Measurements from ENCODE around the gene AADACL4. TPM values are rescaled to one million over a fixed set of nuclear protein-coding genes. Genes with fewer than 3 reads are reported as not detected.

The AADACL4 gene
- total RNA-seq, 4 donors from 2014 or later: 0.59 TPM; not detected in 3

GRCh38 chr1:12617901-12618660 lies 25.8 kb upstream of the AADACL4 start, which contains the start of gene DHRS3:
DHRS3 (minus strand) TSS chr1:12618210; CDS start chr1:12617348, 862 bp downstream.
- peak within 1 kb of the TSS; percentile 71 for H3K4me3 ChIP-seq (ENCODE audit: low read depth, poor library complexity, severe bottlenecking)
- DNase-seq (ENCODE audit: low spot score in 2 of 2): peak; percentile 81 to 96
- TF ChIP-seq CTCF (IDR thresholded peaks at IDR 0.05) (no peak), POLR2A (IDR thresholded peaks at IDR 0.05) (no peak)
- WGBS, 2 donors: 0 to 1% methylated on average over 54 of the region's 69 CpGs
- intact Hi-C loops (cut with DNase I; ENCODE audit: low total_unique reads): no loop called here

GRCh38 chr1:12618661-12618964 lies 25.3 kb upstream of the AADACL4 start:
- TF ChIP-seq CTCF (IDR thresholded peaks at IDR 0.05) (no peak), POLR2A (IDR thresholded peaks at IDR 0.05) (no peak)
- DNase-seq (ENCODE audit: low spot score in 2 of 2): no peak
- WGBS, 2 donors: 12 to 16% methylated on average over 5 to 6 of the region's 6 CpGs
- intact Hi-C loops (cut with DNase I; ENCODE audit: low total_unique reads): no loop called here
- H3K4me3 ChIP-seq (ENCODE audit: low read depth, poor library complexity, severe bottlenecking): peak overlapping the region; percentile 41

GRCh38 chr1:12618965-12619791 lies 24.7 kb upstream of the AADACL4 start:
- peak; percentile 79 to 95 for DNase-seq (ENCODE audit: low spot score in 2 of 2)
- intact Hi-C loops (cut with DNase I; ENCODE audit: low total_unique reads): no loop called here
- H3K4me3 ChIP-seq (ENCODE audit: low read depth, poor library complexity, severe bottlenecking): peak overlapping the region; percentile 3
- 4 to 5% methylated on average over 30 of the region's 30 CpGs for WGBS, 2 donors
- no peak for TF ChIP-seq POLR2A (IDR thresholded peaks at IDR 0.05)
- TF ChIP-seq CTCF (IDR thresholded peaks at IDR 0.05): no peak

DNA sequence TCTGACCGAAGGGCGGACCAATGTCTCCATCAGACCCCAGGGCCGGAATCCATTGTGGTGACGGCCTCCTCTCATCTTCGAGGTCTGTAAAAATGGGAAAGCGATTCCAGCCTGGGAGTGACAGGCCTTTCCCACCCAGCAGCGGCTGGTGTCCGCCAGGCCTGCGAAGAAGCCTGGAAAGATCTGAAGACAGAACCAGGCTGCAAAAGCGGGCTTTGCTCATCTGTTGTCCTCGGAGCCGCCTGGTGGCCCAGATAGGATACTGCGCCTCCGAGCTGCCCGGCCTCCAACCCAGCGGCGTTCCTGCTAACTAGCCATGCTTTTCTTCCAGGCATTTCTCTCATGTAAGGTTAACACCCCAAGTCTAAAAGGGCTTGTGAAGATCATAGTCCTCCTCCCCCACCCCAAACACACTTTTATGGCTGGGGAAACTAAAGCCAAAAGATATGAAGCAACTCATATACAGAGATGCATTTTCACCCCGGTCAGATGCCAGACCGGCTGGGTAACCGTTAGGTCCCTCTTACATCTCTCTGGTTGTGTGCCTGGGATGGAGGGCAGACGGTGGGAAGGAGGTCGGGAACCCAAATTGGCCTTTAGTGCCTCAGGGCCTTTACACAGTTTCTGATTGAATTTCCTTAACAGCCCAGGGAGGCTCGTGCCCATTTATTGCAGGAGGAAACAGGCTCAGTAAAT lies 23.9 kb upstream of the AADACL4 start:
- TF ChIP-seq CTCF (IDR thresholded peaks at IDR 0.05) (peak in 1 of 3 donors; percentile 93), POLR2A (IDR thresholded peaks at IDR 0.05) (no peak)
- DNase-seq (ENCODE audit: low spot score in 2 of 2): peak; percentile 90 to 97
- H3K4me3 ChIP-seq (ENCODE audit: low read depth, poor library complexity, severe bottlenecking): no peak overlapping the region
- WGBS, 2 donors: 11 to 15% methylated on average over 23 of the region's 23 CpGs
- intact Hi-C loops (cut with DNase I; ENCODE audit: low total_unique reads): loop anchor here (10.0 kb wide), 1 partner anchor 305 kb away; no protein-coding TSS in a partner anchor

GRCh38 chr1:12620488-12620865 lies 23.4 kb upstream of the AADACL4 start:
- intact Hi-C loops (cut with DNase I; ENCODE audit: low total_unique reads): loop anchor here (10.0 kb wide), 1 partner anchor 306 kb away; no protein-coding TSS in a partner anchor
- WGBS, 2 donors: 56 to 63% methylated on average over 4 of the region's 4 CpGs
- no peak overlapping the region for H3K4me3 ChIP-seq (ENCODE audit: low read depth, poor library complexity, severe bottlenecking)
- DNase-seq (ENCODE audit: low spot score in 2 of 2): no peak
- TF ChIP-seq POLR2A (IDR thresholded peaks at IDR 0.05) (no peak), CTCF (IDR thresholded peaks at IDR 0.05) (no peak)

Measured in lower leg skin (tissue), 4 donors.